HG02885 (cell line): Measurements from ENCODE around the gene CERCAM.
"Not testable (repeated sequence)": the region's sequence is repeated elsewhere in the genome, so short reads cannot be mapped to it uniquely, and the experiment has no call there.

Source experiments
- ATAC-seq: cut with Tn5 transposase; IDR thresholded peaks from one replicate; pipeline ENCODE4 v1.9.1; 2021; ENCODE audit warnings: mild to moderate bottlenecking; ENCODE audit not compliant: unreplicated experiment, poor library complexity

Gene CERCAM

DNA sequence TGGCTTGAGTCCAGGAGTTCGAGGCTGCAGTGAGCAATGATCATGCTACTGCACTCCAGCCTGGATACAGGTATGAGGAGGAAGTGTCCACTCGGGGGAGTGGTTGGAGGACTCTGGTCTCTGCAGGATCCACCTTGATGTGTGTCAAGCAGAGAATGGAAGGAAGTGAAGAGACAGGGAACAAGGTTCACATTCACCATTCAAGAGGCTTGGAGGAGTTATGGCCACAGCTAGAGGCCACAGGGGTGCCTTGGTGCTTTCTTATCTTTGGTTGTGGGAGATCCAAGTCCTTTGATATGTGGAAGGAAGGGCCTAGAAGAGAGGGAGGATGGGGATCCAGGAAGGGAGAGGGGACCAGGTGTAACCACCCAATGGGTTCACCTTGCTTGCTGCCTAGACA lies 5.4 kb upstream of the CERCAM start:
- ATAC-seq = no peak

DNA sequence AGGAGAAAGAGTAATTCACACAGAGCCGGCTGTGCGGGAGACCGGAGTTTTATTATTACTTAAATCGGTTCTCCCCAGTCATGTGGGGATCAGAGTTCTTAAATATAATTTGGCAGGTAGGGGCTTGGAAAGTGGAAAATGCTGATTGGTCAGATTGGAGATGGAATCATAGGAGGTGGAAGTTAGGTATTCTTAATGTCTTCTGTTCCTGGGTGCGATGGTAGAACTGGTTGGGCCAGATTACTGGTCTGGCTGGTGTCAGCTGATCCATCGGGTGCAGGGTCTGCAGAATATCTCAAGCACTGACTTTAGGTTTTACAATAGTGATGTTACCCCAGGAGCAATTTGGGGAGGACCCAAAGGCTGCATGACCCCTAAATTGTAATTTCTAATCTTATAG lies 4.6 kb upstream of the CERCAM start:
- ATAC-seq = no peak

DNA sequence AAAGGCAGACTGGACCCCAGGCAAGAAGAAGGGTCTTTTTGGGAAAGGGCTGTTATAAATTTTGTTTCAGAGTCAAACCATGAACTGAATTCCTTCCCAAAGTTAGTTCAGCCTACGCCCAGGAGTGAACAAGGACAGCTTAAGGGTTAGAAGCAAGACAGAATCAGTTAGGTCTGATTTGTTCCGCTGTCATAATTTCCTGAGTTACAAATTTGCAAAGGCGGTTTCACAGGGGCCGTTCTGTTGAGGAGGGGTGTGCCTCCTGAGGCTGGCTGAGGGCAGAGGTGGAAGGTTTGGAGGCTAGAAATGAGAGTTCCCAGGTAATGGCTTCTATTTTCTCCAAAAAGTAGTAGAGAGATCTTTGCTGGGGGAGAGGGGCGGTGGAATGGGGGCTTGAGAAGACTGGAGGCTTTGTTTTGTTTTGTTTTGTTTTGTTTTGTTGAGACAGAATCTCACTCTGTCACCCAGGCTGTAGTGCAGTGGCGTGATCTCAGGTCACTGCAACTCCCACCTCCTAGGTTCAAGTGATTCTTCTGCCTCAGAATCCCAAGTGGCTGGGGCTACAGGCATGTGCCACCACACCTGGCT lies 4.1 kb upstream of the CERCAM start:
- ATAC-seq = no peak

DNA sequence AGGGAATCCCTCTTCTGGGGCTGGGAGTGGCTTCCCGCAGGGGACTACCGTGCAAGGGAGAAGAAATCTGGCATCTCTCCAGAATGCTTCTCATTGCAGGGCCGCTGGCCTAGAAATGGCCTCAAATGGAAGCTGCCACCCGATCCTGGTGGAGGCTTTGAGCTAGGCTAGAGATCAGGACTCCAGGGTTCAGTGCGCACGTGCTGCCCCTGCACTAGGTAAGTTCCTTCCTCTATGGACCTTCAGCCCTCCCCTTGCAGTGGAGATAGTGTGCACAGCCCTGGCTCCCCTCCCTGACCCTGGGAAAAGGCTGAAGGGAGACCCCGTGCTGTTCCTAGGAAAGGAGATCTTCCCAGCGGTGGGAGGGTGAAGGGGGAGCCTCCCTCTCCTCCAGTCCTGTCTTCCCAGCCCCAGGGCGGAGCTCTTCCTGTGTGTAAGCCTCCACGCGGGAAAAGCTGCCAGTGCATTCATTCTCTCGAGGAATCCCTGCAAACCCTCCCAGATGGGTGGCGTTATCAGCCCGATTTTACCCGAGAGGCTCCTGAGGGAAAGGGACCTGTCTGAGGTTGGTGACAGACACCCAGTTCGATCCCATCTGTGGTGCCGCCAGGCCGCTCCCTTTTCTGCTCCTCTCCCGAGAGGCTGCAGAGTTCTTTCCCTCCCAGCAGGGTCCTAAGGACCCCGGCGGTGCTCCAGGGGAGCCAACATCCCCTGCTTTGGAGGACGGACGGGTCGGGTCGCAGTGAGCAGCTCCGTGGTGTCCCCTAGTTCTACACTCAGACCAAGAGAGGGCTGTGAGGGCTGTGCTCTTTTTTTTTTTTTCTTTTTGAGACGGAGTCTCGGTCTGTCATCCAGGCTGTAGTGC lies 1.4 kb upstream of the CERCAM start:
- no peak for ATAC-seq

DNA sequence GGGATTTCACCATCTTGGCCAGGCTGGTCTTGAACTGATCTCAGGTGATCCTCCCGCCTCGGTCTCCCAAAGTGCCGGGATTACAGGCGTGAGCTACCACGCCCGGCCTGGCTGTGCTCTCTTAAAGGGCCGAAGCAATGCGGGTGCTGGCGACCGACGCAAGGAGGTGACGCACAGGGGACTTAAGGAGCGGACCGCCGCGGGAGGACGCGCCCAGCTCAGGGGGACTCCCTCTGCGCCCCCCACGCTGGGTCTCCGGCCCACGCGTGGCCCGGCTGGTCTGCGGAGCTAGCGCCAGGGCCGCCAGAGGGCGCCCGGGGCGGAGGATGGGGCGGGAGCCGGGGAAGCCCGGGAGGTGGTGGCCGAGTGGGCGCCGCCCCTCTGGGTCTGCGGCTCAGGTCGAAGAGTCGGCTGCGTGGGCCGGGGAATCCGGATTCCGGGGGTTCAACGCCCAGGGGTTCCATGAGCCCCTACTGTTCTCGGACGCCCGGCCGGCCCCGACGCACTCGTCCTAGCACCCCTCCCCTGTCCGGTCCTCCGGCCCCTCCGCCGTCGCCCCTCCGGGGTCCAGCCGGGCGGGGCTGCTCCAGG lies 502 bp upstream of the CERCAM start:
- ATAC-seq = peak; percentile 80

DNA sequence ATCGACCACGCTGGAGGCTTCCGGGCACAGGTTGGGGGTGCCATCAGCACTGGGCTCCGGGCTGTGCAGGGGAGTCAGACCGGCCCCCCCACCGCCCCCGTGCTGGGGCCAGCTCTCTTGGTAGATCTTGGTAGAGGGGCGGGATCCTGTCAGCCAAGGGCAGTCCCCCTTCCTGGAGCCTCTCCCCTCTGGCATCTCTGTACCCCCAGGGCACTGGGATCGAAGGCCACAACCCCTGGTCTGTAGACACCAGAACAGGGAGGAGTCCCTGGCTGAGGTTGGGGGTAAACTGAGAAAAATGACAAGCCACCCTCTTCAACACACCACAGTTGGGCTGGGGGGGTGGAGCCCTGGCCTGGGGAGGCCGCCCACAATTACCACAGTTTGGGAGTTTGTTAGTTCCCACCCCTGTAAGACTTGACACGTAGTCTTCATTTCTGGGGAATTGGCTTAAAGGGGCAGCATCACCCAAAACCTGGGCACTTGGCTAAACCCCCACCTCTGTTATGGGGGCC lies 882 bp downstream of the CERCAM start:
- no peak for ATAC-seq

DNA sequence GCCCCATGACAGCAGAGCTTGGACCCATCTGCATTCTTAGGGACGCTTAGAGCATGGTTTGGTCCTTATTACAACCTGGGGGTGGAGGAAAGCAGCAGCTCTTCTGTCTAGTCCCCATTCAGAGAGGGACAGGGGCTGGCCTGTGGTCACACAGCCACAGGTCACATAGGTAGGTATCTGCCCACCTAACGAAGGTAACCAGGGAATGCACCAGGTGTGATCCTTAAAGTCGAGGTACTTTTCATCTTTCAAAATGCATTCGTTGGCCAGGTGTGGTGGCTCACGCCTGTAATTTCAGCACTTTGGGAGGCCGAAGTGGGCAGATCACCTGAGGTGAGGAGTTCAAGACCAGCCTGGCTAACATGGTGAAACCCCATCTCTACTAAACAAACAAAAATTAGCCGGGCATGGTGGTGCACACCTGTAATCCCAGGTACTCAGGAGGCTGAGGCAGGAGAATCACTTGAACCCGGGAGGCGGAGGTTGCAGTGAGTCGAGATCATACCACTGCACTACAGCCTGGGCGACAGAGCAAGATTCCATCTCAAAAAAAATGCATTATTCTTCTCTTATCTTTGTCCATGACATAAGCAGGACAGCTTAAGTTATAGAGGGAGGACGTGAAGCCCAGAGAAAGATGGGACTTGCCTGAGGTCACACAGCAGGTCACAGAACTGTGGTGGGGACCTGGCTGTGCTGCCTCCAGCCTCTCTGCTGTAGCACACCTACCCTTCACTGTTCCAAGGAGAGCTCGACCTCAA lies 1.5 kb downstream of the CERCAM start:
- ATAC-seq = not testable (repeated sequence)

DNA sequence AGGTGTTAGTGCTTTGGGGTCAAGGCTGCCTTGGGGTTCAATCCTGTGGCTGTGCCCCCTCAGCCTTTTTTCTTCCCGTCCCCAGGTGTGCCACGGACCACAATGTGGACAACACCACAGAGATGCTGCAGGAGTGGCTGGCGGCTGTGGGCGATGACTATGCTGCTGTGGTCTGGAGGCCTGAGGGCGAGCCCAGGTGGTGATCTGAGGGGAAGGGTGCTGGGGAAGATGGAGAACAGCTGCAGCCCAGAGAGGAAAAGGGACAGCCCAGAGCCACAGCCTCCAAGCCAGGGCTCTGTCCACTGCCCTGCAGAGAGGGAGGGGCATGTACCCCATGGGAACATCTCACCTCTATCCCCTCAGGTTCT lies 2.1 kb downstream of the CERCAM start:
- ATAC-seq = no peak

DNA sequence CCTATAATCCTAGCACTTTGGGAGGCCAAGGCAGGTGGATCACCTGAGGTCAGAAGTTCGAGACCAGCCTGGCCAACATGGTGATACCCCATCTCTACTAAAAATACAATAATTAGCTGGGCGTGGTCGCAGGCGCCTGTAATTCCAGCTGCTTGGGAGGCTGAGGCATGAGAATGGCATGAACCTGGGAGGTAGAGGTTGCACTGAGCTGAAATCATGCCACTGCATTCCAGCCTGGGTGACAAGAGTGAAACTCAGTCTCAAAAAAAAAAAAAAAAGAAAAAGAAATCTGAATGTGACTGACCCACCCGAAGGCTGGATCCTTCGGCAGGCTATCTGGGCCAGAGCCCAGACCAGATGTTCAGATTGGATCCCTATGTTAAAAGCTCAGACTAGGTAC lies 2.7 kb downstream of the CERCAM start:
- not testable (repeated sequence) for ATAC-seq

DNA sequence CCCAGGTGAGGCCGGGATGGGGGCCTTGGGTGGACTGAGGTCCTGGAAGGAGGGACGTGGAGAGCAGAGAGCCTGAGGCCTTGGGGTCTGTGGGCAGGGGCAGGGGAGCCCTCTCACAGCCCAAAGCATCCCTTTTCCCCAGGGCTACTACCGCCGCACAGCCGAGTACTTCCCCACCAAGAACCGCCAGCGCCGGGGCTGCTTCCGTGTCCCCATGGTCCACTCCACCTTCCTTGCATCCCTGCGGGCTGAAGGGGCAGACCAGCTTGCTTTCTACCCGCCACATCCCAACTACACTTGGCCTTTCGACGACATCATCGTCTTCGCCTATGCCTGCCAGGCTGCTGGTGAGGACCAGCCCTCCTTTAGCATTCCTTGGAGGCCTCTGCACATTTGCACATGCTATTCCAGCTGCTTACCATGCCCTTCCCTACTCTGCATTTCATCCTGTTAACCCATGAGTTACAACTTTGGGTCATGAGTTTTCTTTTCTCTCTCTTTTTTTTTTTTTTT lies 3.7 kb downstream of the CERCAM start:
- no peak for ATAC-seq

DNA sequence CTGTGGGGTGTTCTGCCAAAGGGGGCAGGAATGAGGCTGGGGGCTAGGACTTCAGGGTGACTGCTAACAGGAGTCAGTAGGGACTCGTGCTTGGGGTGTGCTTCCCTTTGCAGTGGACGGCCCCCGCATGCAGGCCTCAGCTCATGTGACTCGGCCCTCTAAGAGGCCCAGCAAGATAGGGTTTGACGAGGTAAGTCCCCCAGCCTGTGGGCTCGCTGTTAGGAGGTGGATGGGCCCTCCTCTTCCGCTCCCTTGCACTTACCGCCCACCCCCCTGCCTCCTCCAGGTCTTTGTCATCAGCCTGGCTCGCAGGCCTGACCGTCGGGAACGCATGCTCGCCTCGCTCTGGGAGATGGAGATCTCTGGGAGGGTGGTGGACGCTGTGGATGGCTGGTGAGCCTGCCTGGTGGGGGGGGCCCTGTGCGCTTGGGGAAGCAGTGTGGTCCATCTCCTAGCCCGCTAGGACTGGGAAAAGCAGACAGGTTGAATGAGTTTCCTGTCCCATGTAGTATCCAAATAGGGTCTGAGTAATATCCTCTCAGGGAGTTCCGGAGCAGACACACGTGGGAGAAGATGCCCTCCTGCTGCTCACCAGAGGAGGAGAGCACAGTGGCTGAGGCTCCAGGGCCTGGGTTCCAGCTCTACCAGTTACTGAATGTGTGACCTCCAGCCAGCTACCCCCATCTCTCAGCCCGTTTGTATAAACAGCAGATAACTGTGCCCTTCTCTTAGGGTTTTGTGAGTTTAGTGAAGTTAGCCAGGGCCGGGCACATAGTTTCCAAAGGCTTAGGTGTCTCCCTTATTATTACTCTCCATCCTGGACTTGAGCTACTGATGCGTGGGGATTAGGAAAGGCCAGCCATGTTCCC lies 8.2 kb downstream of the CERCAM start:
- ATAC-seq = no peak

DNA sequence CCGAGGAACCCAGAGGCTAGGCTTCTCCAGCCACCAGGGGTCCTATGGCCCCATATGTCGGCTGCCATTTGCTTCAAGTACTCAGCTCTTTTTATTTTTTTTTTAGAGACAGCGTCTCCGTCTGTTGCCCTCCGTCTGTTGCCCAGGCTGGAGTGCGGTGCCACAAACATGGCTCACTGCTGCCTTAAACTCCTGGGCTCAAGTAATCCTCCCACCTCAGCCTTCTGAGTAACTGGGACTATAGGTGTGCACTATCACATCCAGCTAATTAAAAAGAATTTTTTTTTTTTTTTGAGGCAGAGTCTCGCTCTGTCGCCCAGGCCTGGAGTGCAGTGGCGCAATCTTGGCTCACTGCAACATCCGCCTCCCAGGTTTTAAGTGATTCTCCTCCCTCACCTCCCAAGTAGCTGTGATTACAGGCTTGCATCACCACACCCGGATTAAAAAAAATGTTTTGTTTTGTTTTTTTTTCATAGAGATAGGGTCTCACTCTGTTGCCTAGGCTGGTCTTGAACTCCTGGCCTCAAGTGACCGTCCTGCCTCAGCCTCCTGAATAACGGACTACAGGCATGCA lies 8.9 kb downstream of the CERCAM start:
- no peak for ATAC-seq

DNA sequence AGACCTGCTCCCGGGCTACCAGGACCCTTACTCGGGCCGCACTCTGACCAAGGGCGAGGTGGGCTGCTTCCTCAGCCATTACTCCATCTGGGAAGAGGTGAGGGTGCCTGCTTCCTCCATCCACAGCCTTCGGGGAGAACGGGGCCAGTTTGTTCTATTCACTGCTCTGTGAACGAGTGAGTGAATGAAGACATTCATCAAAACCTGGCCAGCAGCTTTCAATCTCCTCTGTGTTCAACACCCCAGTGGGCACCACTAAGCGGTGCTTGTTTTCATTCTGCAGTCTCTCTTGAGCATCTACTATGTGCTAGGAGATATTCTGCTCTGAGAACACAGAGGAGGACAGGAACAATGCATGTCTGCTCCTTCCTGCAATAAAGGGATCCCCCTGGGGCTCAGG lies 10.6 kb downstream of the CERCAM start:
- no peak for ATAC-seq

DNA sequence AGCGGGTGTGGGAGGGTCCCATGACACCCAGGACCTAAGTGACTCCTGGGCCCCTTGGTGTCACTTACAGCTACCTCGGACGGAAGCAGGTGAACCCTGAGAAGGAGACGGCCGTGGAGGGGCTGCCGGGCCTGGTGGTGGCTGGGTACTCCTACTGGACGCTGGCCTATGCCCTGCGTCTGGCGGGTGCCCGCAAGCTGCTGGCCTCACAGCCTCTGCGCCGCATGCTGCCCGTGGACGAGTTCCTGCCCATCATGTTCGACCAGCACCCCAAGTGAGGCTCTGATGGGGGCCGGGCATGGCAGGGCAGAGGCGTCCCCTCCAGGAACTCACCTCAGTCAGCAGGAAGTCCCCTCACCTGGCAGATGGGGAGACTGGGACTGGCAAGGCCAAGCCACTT lies 13.7 kb downstream of the CERCAM start:
- ATAC-seq = no peak

DNA sequence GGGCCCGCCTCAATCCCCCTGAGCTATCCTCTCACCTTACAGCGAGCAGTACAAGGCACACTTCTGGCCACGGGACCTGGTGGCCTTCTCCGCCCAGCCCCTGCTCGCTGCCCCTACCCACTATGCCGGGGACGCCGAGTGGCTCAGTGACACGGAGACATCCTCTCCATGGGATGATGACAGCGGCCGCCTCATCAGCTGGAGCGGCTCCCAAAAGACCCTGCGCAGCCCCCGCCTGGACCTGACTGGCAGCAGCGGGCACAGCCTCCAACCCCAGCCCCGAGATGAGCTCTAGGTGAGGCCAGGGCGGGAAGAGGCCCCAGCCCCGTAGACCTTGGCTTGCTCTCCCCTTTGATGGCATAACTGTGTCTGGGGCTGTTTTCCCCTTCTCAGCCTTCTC lies 15.0 kb downstream of the CERCAM start:
- no peak for ATAC-seq

DNA sequence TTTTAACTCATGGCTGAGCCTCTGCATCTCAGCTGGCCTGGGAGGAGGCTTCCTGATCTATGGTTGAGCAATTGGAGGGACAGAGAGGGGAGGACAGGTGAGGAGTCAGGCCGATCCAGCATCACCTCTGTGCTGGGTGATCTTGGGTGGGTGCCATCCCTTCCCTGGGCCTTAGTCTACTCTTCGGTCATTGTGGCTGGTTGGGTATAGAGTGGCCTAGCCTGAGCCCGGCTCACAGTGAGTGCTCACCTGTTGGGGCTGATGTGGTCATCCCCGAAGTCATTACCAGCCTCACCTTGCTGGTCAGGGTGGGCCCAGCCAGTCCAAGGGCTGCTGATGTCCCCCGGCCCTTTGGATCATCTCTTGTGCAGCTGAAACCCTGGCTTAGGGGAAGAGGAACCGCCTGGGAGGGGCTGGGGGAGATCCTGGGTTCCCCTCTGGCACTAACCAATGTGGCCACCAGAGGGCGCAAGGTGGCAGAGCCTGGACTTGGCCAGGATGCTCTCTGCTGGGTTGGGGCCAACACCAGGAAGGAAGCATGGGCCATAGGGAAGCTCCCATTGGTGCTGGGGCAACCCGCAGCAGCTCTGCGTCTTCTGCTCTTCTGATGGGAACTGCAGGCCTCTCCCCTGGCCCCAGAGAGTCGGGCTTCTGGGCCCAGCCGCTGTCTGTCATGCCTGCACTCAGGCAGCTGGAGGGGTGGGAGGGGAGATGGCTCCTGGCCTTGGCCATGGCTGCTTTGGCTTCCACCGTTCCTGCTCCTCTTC lies 17.9 kb downstream of the CERCAM start:
- peak; percentile 61 for ATAC-seq

DNA sequence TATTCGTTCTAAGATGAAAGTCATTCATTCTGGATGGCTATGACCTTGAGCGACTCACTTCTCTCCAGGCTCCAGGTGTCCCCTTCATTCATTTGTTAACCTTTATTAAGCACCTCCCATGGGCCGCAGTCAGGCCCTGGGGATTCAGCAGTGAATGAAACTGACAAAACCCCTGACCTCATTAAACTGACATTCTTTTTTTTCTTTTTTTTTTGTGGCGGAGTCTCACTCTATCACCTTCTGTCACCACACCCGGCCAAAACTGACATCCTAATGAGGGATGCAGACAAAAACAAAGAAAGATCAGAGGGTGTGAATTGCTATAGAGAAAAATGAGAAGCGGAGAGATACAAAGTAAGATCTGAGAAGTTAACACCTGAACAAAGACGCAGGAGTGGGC lies 18.6 kb downstream of the CERCAM start:
- ATAC-seq = no peak

DNA sequence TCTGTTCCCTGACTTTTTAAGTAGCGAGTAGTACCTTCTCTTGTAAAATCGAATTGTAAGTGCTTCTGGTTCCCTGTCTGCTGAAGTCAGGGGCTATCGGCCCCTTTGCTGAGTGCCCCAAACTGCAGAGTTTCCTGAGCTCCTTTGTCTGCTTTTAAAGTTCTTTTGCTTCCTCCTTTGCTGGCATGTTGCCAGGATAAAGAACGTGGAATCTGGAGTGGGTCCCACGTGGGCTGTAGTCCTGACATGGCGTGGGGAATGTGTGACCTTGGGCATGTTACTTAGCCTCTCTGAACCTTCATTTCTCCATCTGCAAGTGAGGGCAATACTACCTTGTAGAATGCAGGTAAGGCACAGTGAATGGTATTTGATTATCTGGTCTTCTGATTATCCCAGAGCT lies 21.5 kb downstream of the CERCAM start:
- no peak for ATAC-seq

DNA sequence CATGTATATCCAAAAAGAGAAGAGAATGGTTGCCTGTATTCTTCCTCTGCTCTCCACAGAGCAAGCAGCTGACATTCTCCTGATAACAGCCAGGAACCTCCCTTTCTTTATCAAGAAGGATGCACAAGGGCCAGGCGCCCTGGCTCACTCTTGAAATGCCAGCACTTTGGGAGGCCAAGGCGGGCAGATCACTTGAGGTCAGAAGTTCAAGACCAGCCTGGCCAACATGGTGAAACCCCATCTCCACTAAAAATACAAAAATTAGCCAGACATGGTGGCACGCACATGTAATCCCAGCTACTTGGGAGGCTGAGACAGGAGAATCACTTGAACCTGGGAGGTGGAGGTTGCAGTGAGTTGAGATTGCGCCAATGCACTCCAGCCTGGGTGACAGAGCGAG lies 25.8 kb downstream of the CERCAM start:
- ATAC-seq = not testable (repeated sequence)
